Central memory CD4-positive, alpha-beta T cell (primary cell): Measurements from ENCODE around the gene IL1R2.

Experiments used
- DNase-seq: peaks from one replicate; pipeline ENCODE4 v3.0.0; 2022

IL1R2 gene

GRCh38 chr2:101975171-101975870 lies 16.4 kb upstream of the IL1R2 start:
- no peak for DNase-seq

GRCh38 chr2:101976891-101977290 lies 14.9 kb upstream of the IL1R2 start:
- no peak for DNase-seq

GRCh38 chr2:101980368-101980767 lies 11.4 kb upstream of the IL1R2 start:
- DNase-seq: no peak

- DNase-seq: no peak
These were observed 10.7 kb upstream of the IL1R2 start for GRCh38 chr2:101981066-101981465.

GRCh38 chr2:101981504-101981903 lies 10.3 kb upstream of the IL1R2 start:
- no peak for DNase-seq

- no peak for DNase-seq
These were observed 9.2 kb upstream of the IL1R2 start for GRCh38 chr2:101982495-101983029.

- no peak for DNase-seq
These were observed 8.3 kb upstream of the IL1R2 start for GRCh38 chr2:101983486-101983885.

- no peak for DNase-seq
These were observed 7.8 kb upstream of the IL1R2 start for GRCh38 chr2:101983928-101984327.

GRCh38 chr2:101984656-101985055 lies 7.1 kb upstream of the IL1R2 start:
- no peak for DNase-seq

GRCh38 chr2:101985101-101985792 lies 6.5 kb upstream of the IL1R2 start:
- no peak for DNase-seq

- no peak for DNase-seq
These were observed 6.0 kb upstream of the IL1R2 start for GRCh38 chr2:101985793-101986164.

GRCh38 chr2:101986376-101986775 lies 5.4 kb upstream of the IL1R2 start:
- DNase-seq: no peak

GRCh38 chr2:101986804-101987740 lies 4.7 kb upstream of the IL1R2 start:
- peak; percentile 34 for DNase-seq

- DNase-seq: no peak
These were observed 3.9 kb upstream of the IL1R2 start for GRCh38 chr2:101987832-101988231.

- no peak for DNase-seq
These were observed 3.2 kb upstream of the IL1R2 start for GRCh38 chr2:101988541-101988940.

GRCh38 chr2:101989740-101990460 lies 1.9 kb upstream of the IL1R2 start:
- DNase-seq: no peak

GRCh38 chr2:101993772-101994171 lies 2.0 kb downstream of the IL1R2 start:
- DNase-seq: no peak

- DNase-seq: no peak
These were observed 3.3 kb downstream of the IL1R2 start for GRCh38 chr2:101995019-101995418.

GRCh38 chr2:101995804-101996203 lies 4.0 kb downstream of the IL1R2 start:
- no peak for DNase-seq

- DNase-seq: no peak
These were observed 6.8 kb downstream of the IL1R2 start for GRCh38 chr2:101998556-101998895.

- no peak for DNase-seq
These were observed 7.4 kb downstream of the IL1R2 start for GRCh38 chr2:101998896-101999789.

- no peak for DNase-seq
These were observed 8.3 kb downstream of the IL1R2 start for GRCh38 chr2:102000012-102000411.
